ENCODE data around the gene FBXW8.

FBXW8 gene

GRCh38 chr12:116918464-116918863 lies 7.7 kb downstream of the FBXW8 start:
- no peak for TF ChIP-seq CTCF (conservative IDR thresholded peaks at IDR 0.05)
- H3K27ac ChIP-seq = peak overlapping the region; percentile 78

- TF ChIP-seq CTCF (conservative IDR thresholded peaks at IDR 0.05) = no peak
- H3K27ac ChIP-seq = peak overlapping the region; percentile 78
These were observed 8.5 kb downstream of the FBXW8 start for GRCh38 chr12:116919247-116919661.

GRCh38 chr12:116919706-116920485 lies 9.1 kb downstream of the FBXW8 start:
- peak overlapping the region; percentile 78 for H3K27ac ChIP-seq
- TF ChIP-seq CTCF (conservative IDR thresholded peaks at IDR 0.05) = no peak

- H3K27ac ChIP-seq = peak overlapping the region; percentile 78
- TF ChIP-seq CTCF (conservative IDR thresholded peaks at IDR 0.05) = no peak
These were observed 10.2 kb downstream of the FBXW8 start for GRCh38 chr12:116920939-116921338.

GRCh38 chr12:116922194-116922897 lies 11.6 kb downstream of the FBXW8 start:
- no peak overlapping the region; the same call in 1 of the 2 replicates for H3K27ac ChIP-seq

GRCh38 chr12:116924558-116925453 lies 14.1 kb downstream of the FBXW8 start:
- no peak for TF ChIP-seq CTCF (conservative IDR thresholded peaks at IDR 0.05)
- H3K27ac ChIP-seq = no peak overlapping the region

More at GRCh38 chr12:116922194-116922897, 11.6 kb downstream of the FBXW8 start:
- no peak for TF ChIP-seq CTCF (conservative IDR thresholded peaks at IDR 0.05)

Data from VCaP (cell line).